GF-D8 (cell line): ENCODE results near the gene UGT1A8.

Experiments used
- DNase-seq: peaks from one replicate; lab custom pipeline; 2025; lab: John Stamatoyannopoulos, UW

Gene UGT1A8

GRCh38 chr2:233764761-233765160 is 147.3 kb downstream of the UGT1A8 start:
- no peak for DNase-seq

DNA sequence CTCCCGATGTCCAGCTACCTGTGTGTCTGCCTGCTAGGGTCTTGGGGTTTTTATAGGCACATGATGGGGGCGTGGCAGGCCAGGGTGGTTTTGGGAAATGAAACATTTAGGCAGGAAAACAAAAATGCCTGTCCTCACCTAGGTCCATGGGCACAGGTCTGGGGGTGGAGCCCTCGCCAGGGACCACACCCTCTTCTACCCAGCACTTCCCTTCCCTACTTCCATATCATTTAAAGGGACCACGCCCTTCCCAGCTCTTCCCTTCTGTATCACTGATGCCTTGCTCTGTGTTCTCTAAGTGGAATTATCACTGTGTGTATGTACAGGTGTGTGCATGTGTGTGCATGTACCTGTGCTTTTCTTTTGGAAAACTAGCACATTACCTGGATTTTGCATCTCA is 149.0 kb downstream of the UGT1A8 start:
- no peak for DNase-seq

GRCh38 chr2:233768076-233768475 is 150.6 kb downstream of the UGT1A8 start:
- no peak for DNase-seq

- no peak for DNase-seq
Measured at GRCh38 chr2:233769260-233769659, 151.8 kb downstream of the UGT1A8 start.

GRCh38 chr2:233772153-233772552 is 154.7 kb downstream of the UGT1A8 start:
- DNase-seq: no peak

- no peak for DNase-seq
Measured at GRCh38 chr2:233772583-233772982, 155.2 kb downstream of the UGT1A8 start.

DNA sequence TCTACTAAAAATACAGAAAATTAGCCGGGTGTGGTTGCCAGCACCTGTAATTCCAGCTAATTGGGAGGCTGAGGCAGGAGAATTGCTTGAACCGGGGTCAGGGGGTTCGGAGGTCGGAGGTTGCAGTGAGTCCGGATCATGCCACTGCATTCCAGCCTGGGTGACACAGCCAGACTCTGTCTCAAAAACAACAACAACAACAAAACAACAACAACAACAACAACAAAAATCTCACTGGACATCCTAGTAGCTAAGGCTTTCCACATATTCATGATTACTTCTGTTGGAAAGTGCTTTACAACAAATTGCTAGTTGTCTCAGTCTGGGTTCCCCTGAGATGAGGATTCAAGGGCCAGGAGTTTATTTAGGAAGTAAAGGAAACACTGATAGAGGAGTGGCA is 156.4 kb downstream of the UGT1A8 start:
- no peak for DNase-seq

DNA sequence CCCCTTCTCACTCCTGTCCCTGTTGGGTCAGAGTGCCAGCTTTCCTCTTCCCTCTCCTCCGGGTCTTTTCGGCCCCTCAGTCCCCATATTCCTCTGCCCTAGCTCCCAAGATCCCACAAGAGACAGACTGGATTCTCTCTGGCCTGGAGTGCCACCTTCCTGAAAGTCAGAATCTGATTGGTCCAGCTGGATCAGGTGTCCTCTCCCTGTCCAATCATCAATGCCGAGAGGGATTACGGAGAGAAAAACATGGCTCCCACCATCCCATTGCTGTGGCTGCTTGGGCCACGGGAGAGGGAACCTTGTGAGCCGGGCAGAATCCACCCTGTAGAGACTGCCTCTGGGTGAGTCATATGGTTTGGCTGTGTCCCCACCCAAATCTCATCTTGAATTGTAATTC is 158.0 kb downstream of the UGT1A8 start:
- DNase-seq: no peak

DNA sequence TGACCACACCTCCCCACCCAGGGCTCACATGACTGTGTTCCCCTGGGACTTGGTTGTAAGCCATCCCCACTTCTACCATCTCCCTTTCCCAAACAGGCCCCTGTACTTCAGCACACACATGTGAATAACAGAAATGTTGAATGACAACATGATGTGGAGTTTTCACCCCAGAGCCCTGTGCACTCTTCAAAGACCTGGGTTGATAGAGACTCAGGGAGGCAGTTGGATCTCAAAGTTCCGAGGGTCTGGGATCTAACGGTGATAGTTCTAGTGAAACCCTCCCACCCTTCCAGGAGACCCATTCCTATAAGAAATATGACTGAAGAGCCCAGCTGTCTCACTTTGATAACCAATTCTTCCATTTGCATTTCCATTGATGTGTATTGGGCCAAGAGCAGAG is 160.6 kb downstream of the UGT1A8 start, which contains the start of gene MROH2A:
Gene MROH2A (plus strand): TSS at position 301 of the 400 bp plus-strand sequence. CDS start 1,029 bp downstream, outside the sequence.
- DNase-seq: no peak

- no peak for DNase-seq
Measured at GRCh38 chr2:233779722-233780121, 162.3 kb downstream of the UGT1A8 start.

- no peak for DNase-seq
Measured at GRCh38 chr2:233780771-233781170, 163.3 kb downstream of the UGT1A8 start.

DNA sequence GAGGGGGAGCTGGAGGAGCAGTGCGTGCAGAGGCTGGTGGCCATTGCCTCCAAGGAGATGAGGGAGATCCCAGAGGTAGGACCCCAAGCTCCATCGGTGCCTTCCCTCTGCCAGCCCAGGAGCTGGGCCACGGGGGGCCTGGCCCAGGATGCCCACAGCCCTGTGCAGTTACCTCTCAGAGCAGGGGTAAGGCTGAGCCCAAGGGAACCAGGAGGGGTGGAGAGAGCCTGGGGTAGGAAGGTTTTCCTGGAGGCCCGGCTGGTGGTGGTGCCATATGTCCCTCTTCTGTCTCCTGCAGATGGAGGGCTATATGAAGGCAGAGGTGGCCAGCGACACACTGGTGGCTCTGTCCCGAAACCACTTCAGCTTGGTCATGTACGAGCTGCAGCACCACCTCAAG is 172.1 kb downstream of the UGT1A8 start:
- DNase-seq: no peak

DNA sequence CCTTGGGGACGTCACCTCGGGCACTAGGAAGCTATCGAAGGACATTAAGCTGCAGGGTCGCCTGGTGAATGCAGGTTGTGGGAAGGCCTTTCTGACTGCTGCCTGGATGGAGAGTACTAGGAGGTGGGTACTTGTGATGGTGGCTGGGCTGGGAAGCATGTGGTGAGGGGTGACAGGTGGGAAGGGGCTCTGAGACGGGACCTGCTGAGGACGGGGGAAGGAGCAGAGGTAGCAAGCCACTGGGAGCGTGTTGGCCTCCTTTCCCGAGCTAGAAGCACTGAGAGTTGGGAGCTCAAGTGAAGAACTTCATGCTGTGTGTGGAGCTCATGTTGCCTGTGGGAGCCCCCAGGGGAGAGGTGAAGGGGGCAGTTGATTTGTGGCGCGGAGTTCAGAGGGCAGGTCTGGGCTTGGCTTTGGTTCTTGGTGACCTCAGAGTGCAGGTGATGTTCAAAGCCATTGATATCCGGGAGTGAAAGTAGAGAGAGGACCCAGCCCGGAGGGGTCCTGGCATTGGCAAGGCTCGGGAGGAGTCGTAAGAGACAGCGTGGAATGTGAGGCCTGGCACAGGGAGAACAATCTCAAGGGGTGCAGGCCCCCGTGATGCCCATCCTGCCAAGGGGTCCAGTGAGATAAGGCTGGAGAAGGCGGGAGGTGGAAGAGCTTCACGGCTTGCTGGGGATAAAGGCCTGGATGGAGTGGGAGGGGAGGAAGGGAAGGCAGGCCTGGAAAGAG is 173.9 kb downstream of the UGT1A8 start:
- no peak for DNase-seq

DNA sequence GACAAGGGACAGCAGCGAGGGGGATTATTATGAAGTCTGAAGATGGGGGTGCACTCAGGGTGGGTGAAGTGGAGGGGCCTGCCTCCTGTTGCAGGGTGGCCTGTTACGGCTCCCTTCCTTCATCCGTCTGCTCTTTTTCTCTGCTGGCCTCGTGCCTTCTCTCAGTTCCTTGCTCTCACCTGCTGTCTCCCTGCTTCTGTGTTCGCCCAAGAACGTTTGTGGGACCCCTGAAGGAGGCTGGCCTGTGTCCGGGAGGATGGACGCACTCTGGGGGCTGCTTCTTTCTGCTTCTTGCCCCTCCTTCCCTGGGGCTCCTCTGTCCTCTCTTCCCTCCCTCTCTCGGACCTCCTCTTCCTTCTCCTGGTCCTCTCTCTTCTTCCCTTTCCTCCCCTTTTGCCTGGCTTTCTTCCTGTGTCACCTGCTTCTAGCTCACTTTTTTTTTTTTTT is 174.5 kb downstream of the UGT1A8 start:
- no peak for DNase-seq

GRCh38 chr2:233792720-233793119 is 175.3 kb downstream of the UGT1A8 start:
- no peak for DNase-seq

GRCh38 chr2:233793465-233794127 is 176.2 kb downstream of the UGT1A8 start:
- DNase-seq: no peak

- no peak for DNase-seq
Measured at GRCh38 chr2:233794128-233794658, 176.8 kb downstream of the UGT1A8 start.

- no peak for DNase-seq
Measured at GRCh38 chr2:233795735-233796171, 178.3 kb downstream of the UGT1A8 start.

GRCh38 chr2:233796254-233796653 is 178.8 kb downstream of the UGT1A8 start:
- DNase-seq: no peak

DNA sequence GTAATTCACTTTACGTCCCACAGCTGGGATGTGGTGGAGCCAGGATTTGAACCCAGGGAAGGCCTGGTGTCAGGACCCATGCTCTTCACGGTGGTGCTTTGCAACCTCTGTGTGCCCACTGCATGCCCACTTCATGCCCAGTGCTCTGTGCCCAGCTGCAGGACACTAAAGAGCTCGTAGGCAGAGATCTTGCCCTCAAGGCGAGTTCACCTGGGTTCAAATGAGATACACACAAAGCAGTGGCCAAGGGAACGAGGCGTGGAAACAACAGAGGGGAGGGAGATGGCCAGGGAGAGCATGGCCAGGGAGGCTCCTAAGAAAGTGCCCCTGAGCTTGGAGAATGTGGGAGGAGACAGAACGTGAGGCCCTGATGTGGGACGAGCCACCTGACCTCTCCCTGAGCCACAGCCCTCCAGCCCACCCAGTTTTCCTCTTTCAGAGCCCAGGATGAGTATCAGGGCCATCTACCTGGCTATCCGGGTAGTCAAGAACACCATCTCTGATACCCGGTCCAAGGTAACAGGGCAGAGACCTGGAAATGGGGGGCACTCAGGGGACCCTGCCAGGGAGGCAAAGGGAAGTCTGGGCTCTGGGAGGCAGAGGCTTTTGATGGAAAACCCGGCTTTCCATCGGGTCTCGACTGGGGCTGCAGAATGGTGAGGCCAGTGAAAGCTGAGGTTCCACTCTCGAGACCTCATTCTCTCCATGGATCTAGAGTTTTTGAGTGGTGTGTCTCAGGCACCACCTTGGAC is 181.1 kb downstream of the UGT1A8 start:
- DNase-seq: no peak

GRCh38 chr2:233799087-233799665 is 181.7 kb downstream of the UGT1A8 start:
- DNase-seq: no peak

DNA sequence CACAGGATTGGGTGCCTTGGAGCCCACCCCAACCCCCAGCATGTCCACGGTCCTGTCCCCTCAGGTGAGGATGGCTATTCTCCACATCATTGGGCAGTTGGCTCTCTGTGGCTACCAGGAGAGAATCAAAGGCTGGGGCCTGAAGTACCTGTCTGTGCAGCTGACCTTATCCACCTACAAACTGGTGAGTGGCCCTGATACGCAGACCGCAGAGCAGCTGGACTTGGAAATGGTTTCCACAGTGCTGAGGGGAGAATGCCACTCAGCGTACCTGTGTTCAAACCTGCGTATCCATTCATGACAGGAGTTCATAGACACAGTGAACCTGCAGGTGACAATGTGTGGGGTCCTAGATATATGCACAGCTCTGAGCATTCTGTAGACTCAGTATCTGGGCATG is 182.3 kb downstream of the UGT1A8 start:
- no peak for DNase-seq
